ENCODE measurements around the gene LAMC1. TPM values are rescaled to one million over a fixed set of nuclear protein-coding genes. Genes with fewer than 3 reads are reported as not detected.

The LAMC1 gene
- polyA plus RNA-seq, 1 of the 3 experiments (the other 2 are of a cell fraction), result 101 TPM

DNA sequence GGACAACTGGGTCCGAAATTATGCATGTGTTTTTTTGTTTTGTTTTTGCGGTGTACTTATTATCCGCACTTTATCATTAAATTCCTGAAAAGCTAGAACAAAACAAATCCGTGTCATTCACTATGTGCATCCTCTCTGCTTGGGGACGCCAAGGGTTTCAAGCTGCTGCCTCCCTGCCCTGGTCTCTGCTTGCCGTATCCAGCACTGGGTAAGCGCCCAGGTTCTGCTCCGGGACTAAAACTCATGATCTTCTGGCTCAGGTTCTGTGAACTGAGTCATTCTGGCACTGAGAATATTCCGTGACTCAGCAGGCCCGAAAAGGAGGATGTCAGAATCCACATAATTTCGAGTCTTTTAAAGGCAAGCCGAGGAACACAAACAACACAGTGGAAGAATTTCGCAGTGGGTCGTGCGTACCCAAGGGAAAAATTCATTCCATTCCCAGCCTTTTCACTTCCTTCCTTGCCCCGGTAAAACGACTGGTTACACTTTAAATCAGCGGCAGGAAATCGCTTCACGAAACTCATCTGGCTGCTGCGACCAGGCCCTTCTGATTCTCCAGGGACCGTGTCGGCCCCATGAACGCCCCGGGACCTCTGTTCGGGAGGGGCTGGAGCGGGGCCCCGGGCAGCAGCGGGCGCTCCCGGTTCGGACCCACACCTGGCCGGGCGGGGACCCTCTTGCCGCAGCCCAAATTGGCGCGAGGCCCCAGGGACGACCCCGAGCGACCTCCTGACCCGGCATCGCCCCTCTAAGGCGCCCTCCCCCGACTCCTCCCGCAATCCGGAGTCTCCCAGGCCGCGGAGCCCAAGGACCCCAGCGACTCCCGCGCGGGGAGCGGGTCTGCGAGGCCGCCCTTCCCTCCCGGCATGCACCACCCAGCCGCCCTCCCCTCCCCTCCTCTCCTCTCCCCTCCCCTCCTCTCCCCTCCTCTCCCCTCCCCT lies 746 bp upstream of the LAMC1 start:
- 9% methylated on average over 28 of the region's 57 CpGs for WGBS (ENCODE audit: low lambda C conversion rate)
- H3K4me3 ChIP-seq (ENCODE audit: low read depth in 2 of 2, low read length in 1 of 2), result peak overlapping the region; percentile 79 to 97
- H3K27me3 ChIP-seq (ENCODE audit: insufficient read depth), result no peaks in the 10 kb centered on the region
- peak overlapping the region; percentile 99 for H3K9ac ChIP-seq
- peak; percentile 97 for TF ChIP-seq NFIC (IDR thresholded peaks at IDR 0.05; ENCODE audit: borderline replicate concordance)
- peak; percentile 53 for TF ChIP-seq MAX (IDR thresholded peaks at IDR 0.05; ENCODE audit: low read depth)
- TF ChIP-seq EP300 (IDR thresholded peaks at IDR 0.05; ENCODE audit: borderline replicate concordance in 1 of 2, low read depth in 1 of 2, low read length in 1 of 2), result peak in 1 of 2 experiments; percentile 55; a peak in 1 of 4 replicates
- no peak; the same call in 1 of the 2 replicates for TF ChIP-seq RAD21 (IDR thresholded peaks at IDR 0.05; ENCODE audit: low read length)
- TF ChIP-seq ZBTB33 (IDR thresholded peaks at IDR 0.05; ENCODE audit: borderline replicate concordance, low read depth), result 0 out of 2 replicates have a peak, but pooled peaks have one; percentile 28
- TF ChIP-seq RCOR1 (IDR thresholded peaks at IDR 0.05; ENCODE audit: low read length), result no peak
- peak; percentile 55; the same call in 1 of the 2 replicates for TF ChIP-seq TAF1 (IDR thresholded peaks at IDR 0.05; ENCODE audit: borderline replicate concordance, low read depth, low read length)
- TF ChIP-seq POLR2AphosphoS5 (IDR thresholded peaks at IDR 0.05; ENCODE audit: low read depth, low read length), result peak; percentile 40; the same call in 1 of the 2 replicates
- TF ChIP-seq, protein P1, sequence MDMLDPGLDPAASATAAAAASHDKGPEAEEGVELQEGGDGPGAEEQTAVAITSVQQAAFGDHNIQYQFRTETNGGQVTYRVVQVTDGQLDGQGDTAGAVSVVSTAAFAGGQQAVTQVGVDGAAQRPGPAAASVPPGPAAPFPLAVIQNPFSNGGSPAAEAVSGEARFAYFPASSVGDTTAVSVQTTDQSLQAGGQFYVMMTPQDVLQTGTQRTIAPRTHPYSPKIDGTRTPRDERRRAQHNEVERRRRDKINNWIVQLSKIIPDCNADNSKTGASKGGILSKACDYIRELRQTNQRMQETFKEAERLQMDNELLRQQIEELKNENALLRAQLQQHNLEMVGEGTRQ (IDR thresholded peaks at IDR 0.05; ENCODE audit: borderline replicate concordance, low read depth, low read length), result no peak
- TF ChIP-seq YY1 (IDR thresholded peaks at IDR 0.05; ENCODE audit: low read depth), result peak; percentile 26; the same call in 1 of the 2 replicates
- peak; percentile 11; the same call in 1 of the 2 replicates for TF ChIP-seq REST (IDR thresholded peaks at IDR 0.05; ENCODE audit: low read depth, low read length)
- TF ChIP-seq FOSL2 (IDR thresholded peaks at IDR 0.05; ENCODE audit: borderline replicate concordance, low read depth), result peak; percentile 98
- TF ChIP-seq USF1 (IDR thresholded peaks at IDR 0.05; ENCODE audit: borderline replicate concordance, low read depth), result no peak
- no peak; the same call in 1 of the 2 replicates for TF ChIP-seq MXI1 (IDR thresholded peaks at IDR 0.05; ENCODE audit: low read depth, low read length)
- TF ChIP-seq TCF12 (IDR thresholded peaks at IDR 0.05), result peak; percentile 72
- peak; percentile 43 for TF ChIP-seq PBX3 (IDR thresholded peaks at IDR 0.05)
- no peak for TF ChIP-seq RFX5 (IDR thresholded peaks at IDR 0.05; ENCODE audit: low read length)
- peak; percentile 37; the same call in 1 of the 2 replicates for TF ChIP-seq MEF2A (IDR thresholded peaks at IDR 0.05; ENCODE audit: borderline replicate concordance, low read depth)
- TF ChIP-seq RXRA (IDR thresholded peaks at IDR 0.05; ENCODE audit: borderline replicate concordance, low read depth), result peak; percentile 47; the same call in 1 of the 2 replicates
- peak; percentile 36; the same call in 1 of the 2 replicates for TF ChIP-seq TEAD4 (IDR thresholded peaks at IDR 0.05; ENCODE audit: borderline replicate concordance, insufficient read depth)
- peak; percentile 91 for TF ChIP-seq JUND (IDR thresholded peaks at IDR 0.05)
- peak; percentile 70; the same call in 1 of the 2 replicates for TF ChIP-seq SIN3A (IDR thresholded peaks at IDR 0.05; ENCODE audit: borderline replicate concordance, low read depth, low read length)
- peak; percentile 13 for TF ChIP-seq CHD2 (IDR thresholded peaks at IDR 0.05; ENCODE audit: low read length, partially characterized antibody)
- ChIA-PET POLR2A (no interaction called here), CTCF (interaction anchor here (1.5 kb wide), 1 partner anchor 62 kb away, joined by 5 read pairs; no protein-coding TSS in a partner anchor)
- peak overlapping the region; percentile 94 for H3K4me2 ChIP-seq
- peak overlapping the region; percentile 89 to 100 for H3K27ac ChIP-seq (ENCODE audit: low read depth in 2 of 2, low read length in 1 of 2)
- peaks cover 29% of the 10 kb centered on the region for H4K20me1 ChIP-seq (ENCODE audit: insufficient read depth)
- no peaks in the 10 kb centered on the region for H3K9me2 ChIP-seq
- H3K79me2 ChIP-seq (ENCODE audit: insufficient read depth), result peaks cover 38% of the 10 kb centered on the region
- peaks cover 23 to 35% of the 10 kb centered on the region in 2 experiments for H3K4me1 ChIP-seq (ENCODE audit: control insufficient read depth in 1 of 2, insufficient read depth in 2 of 2, low read depth in 1 of 2, low read length in 1 of 2)
- H3K9me3 ChIP-seq, result no peaks in the 10 kb centered on the region
- peaks cover 11% of the 10 kb centered on the region for H3F3A ChIP-seq (replicated peaks; ENCODE audit: insufficient read depth)
- H2AFZ ChIP-seq (ENCODE audit: low read depth), result peak overlapping the region; percentile 49; the same call in 1 of the 2 replicates
- peak; percentile 37 for DNase-seq
- H3K36me3 ChIP-seq (replicated peaks in 1 of 2; ENCODE audit: control insufficient read depth in 1 of 2, insufficient read depth in 2 of 2, low read length in 1 of 2), result no peaks in the 10 kb centered on the region

Measured in SK-N-SH (cell line).